Neural cell (in vitro differentiated cells): ENCODE measurements around the gene EFCAB13.

ENCODE experiments used
- CTCF ChIP-seq: fragments of 450-650 bp; IDR thresholded peaks from 2 replicates; pipeline ENCODE4 v1.5.1; 2014; ENCODE audit warnings: antibody characterized with exemption, mild to moderate bottlenecking, moderate library complexity; ENCODE audit not compliant: poor library complexity, severe bottlenecking
- EP300 ChIP-seq: fragments of 450-650 bp; conservative IDR thresholded peaks from 2 replicates; pipeline ENCODE4 v1.6.1; 2014; ENCODE audit warnings: antibody characterized with exemption, mild to moderate bottlenecking, moderate library complexity; ENCODE audit not compliant: poor library complexity, severe bottlenecking
- EZH2 ChIP-seq: fragments of 200-600, 300-800 bp; shearing (Covaris generic), sonication (generic); IDR thresholded peaks from 2 replicates; pipeline ENCODE4 v1.6.1; 2014; ENCODE audit warnings: antibody characterized with exemption, low read length, borderline replicate concordance, mild to moderate bottlenecking; ENCODE audit not compliant: insufficient read depth, poor library complexity, severe bottlenecking
- MXI1 ChIP-seq: fragments of 450-650 bp; conservative IDR thresholded peaks from 2 replicates; pipeline ENCODE4 v1.6.1; 2014; ENCODE audit warnings: antibody characterized with exemption, mild to moderate bottlenecking; ENCODE audit not compliant: poor library complexity, severe bottlenecking
- POLR2AphosphoS5 ChIP-seq: IDR thresholded peaks from 2 replicates; pipeline ENCODE4 v1.6.1; 2012
- TAF1 ChIP-seq: IDR thresholded peaks from 2 replicates; pipeline ENCODE4 v1.6.1; 2012; ENCODE audit warnings: low read depth

GRCh38 chr17:47304186-47304585 is 19.6 kb upstream of the EFCAB13 start:
- no peak for TF ChIP-seq POLR2AphosphoS5
- TF ChIP-seq CTCF, result no peak
- no peak for TF ChIP-seq MXI1
- no peak for TF ChIP-seq TAF1
- TF ChIP-seq EZH2, result no peak
- no peak for TF ChIP-seq EP300
